Endothelial cell of umbilical vein (primary cell): Measurements from ENCODE around the gene BMAL2. TPM values are rescaled to one million over a fixed set of nuclear protein-coding genes. Genes with fewer than 3 reads are reported as not detected.

Experiments used
- BruUV-seq: library from RNA; stranded (reverse); fragments of 400-500 nt; replicated peaks from 2 replicates; lab custom pipeline; 2021; lab: Mats Ljungman, UMichigan
- CTCF ChIA-PET: fragments of 300-600, 350-600 bp; sonication (Branson Sonifier 250); formaldehyde crosslinking; loops from one replicate; lab custom pipeline; 2021; ENCODE audit warnings: antibody characterized with exemption, inconsistent platforms; lab: Charles Lee
- POLR2A ChIA-PET: fragments of 300-600, 350-600 bp; sonication (Branson Sonifier 250); formaldehyde crosslinking; loops from one replicate; lab custom pipeline; 2021; ENCODE audit warnings: antibody characterized with exemption, inconsistent platforms; lab: Charles Lee
- DNase-seq: peaks from one replicate; pipeline ENCODE4 v3.0.0-alpha.2; 2011; ENCODE audit warnings: low read depth, low spot score
- FAIRE-seq: peaks from 2 replicates; lab custom pipeline; 2011; peaks lifted over from hg19 to GRCh38; lab: Jason Lieb, UNC
- H2AFZ ChIP-seq: 2 replicates; pipeline ENCODE4 v1.6.0; 2012; ENCODE audit warnings: low read depth, low read length, control low read depth, inconsistent platforms
- H3K27ac ChIP-seq: 2 replicates; pipeline ENCODE4 v1.5.1; 2011; ENCODE audit warnings: low read depth, mild to moderate bottlenecking, control low read depth, low read length, moderate library complexity; ENCODE audit not compliant: insufficient read depth
- H3K27me3 ChIP-seq, 2 experiments: 2 replicates each; pipeline versions ENCODE4 v1.6.0 to v1.6.1; 2011; ENCODE audit warnings: low read length in 2 of 2, mixed read lengths in 1 of 2; ENCODE audit not compliant: control insufficient read depth in 2 of 2, insufficient read depth in 2 of 2
- H3K36me3 ChIP-seq, 2 experiments: 2 replicates in 1 of 2; 3 replicates in 1 of 2; pipeline ENCODE4 v1.5.1; 2011; ENCODE audit warnings: low read length in 2 of 2, mild to moderate bottlenecking in 1 of 2, moderate library complexity in 1 of 2; ENCODE audit not compliant: control insufficient read depth in 2 of 2, insufficient read depth in 2 of 2; ENCODE audit errors: extremely low read depth in 1 of 2
- H3K4me1 ChIP-seq: 3 replicates; pipeline ENCODE4 v1.5.1; 2011; ENCODE audit warnings: mild to moderate bottlenecking, low read length; ENCODE audit not compliant: control insufficient read depth, insufficient read depth; ENCODE audit errors: extremely low read depth
- H3K4me2 ChIP-seq: 2 replicates; pipeline ENCODE4 v1.6.1; 2011; ENCODE audit warnings: low read length, control low read depth, mixed read lengths; ENCODE audit not compliant: insufficient read depth
- H3K4me3 ChIP-seq, 3 experiments: fragments of 200-600 bp in 1 of 3; sonication (generic), shearing (Covaris generic) in 1 of 3; replicated peaks in 1 of 3; 2 replicates each; pipeline ENCODE4 v1.5.1; 2011 to 2016; ENCODE audit warnings: control low read depth in 3 of 3, low read length in 3 of 3, mild to moderate bottlenecking in 2 of 3, inconsistent platforms in 1 of 3, low read depth in 1 of 3, moderate library complexity in 1 of 3; ENCODE audit not compliant: insufficient read depth in 1 of 3
- H3K79me2 ChIP-seq: 2 replicates; pipeline ENCODE4 v1.6.0; 2012; ENCODE audit warnings: low read length, inconsistent platforms; ENCODE audit not compliant: control insufficient read depth, insufficient read depth
- H3K9ac ChIP-seq: replicated peaks from 2 replicates; pipeline ENCODE3; 2011; ENCODE audit warnings: low read length, control low read depth; ENCODE audit not compliant: insufficient read depth; ENCODE audit errors: extremely low read depth
- H3K9me1 ChIP-seq: replicated peaks from 3 replicates; pipeline ENCODE4 v1.6.0; 2011; ENCODE audit warnings: mild to moderate bottlenecking, low read length; ENCODE audit not compliant: control insufficient read depth, insufficient read depth; ENCODE audit errors: extremely low read depth
- H3K9me3 ChIP-seq: replicated peaks from 2 replicates; pipeline ENCODE4 v1.5.1; 2012; ENCODE audit warnings: low read length, inconsistent platforms; ENCODE audit not compliant: control insufficient read depth, insufficient read depth
- H4K20me1 ChIP-seq: replicated peaks from 2 replicates; pipeline ENCODE3; 2011; ENCODE audit warnings: mild to moderate bottlenecking, low read length; ENCODE audit not compliant: control insufficient read depth, insufficient read depth; ENCODE audit errors: extremely low read depth
- CTCF ChIP-seq, 2 donors: IDR thresholded peaks; 1 replicate in 1 of 2; 2 replicates in 1 of 2; pipeline ENCODE4 v1.5.1; 2011; ENCODE audit warnings: low read length in 2 of 2, mild to moderate bottlenecking in 2 of 2, moderate library complexity in 2 of 2, control low read depth in 1 of 2, inconsistent platforms in 1 of 2, low read depth in 1 of 2; ENCODE audit not compliant: insufficient read depth in 1 of 2; ENCODE audit errors: extremely low read depth in 1 of 2
- EZH2 ChIP-seq: IDR thresholded peaks from 2 replicates; pipeline ENCODE4 v1.6.1; 2012; ENCODE audit warnings: borderline replicate concordance, low read depth, mild to moderate bottlenecking, moderate library complexity, low read length, inconsistent platforms; ENCODE audit not compliant: severe bottlenecking
- FOS ChIP-seq: IDR thresholded peaks from 2 replicates; pipeline ENCODE4 v1.6.1; 2011; ENCODE audit warnings: mild to moderate bottlenecking, low read length, moderate library complexity, borderline replicate concordance; ENCODE audit not compliant: insufficient read depth
- GATA2 ChIP-seq: IDR thresholded peaks from 2 replicates; pipeline ENCODE4 v1.7.0; 2011; ENCODE audit warnings: low read depth, mild to moderate bottlenecking, moderate library complexity, mixed read lengths, low read length; ENCODE audit not compliant: insufficient read length, insufficient read depth
- JUN ChIP-seq: IDR thresholded peaks from 2 replicates; pipeline ENCODE4 v1.6.1; 2011; ENCODE audit warnings: borderline replicate concordance, low read depth; ENCODE audit not compliant: insufficient read length, insufficient read depth
- MAX ChIP-seq: IDR thresholded peaks from 2 replicates; pipeline ENCODE4 v1.6.1; 2011; ENCODE audit not compliant: insufficient read depth, insufficient read length
- MYC ChIP-seq: IDR thresholded peaks from one replicate; pipeline ENCODE4 v1.6.1; 2011; ENCODE audit warnings: mild to moderate bottlenecking, low read depth, low read length
- POLR2A ChIP-seq: IDR thresholded peaks from 2 replicates; pipeline ENCODE4 v1.6.1; 2012; ENCODE audit warnings: low read depth, mild to moderate bottlenecking, control low read depth, low read length
- POLR2AphosphoS5 ChIP-seq: IDR thresholded peaks from 2 replicates; pipeline ENCODE4 v1.6.1; 2012; ENCODE audit warnings: low read depth, mild to moderate bottlenecking, control low read depth, low read length, moderate library complexity; ENCODE audit not compliant: insufficient read depth
- dilution Hi-C: fragments of 300-500 bp; cut with MboI; formaldehyde crosslinking; loops from one replicate; pipeline ENCODE4 v1.15.0; 2019; ENCODE audit warnings: low sequenced_read_pairs; ENCODE audit not compliant: extremely low pct_ligation_motif_present
- intact Hi-C: fragments of 100-400 bp; cut with micrococcal nuclease; formaldehyde crosslinking; loops from one replicate; pipeline ENCODE4 v1.10.0; 2022
- polyA plus RNA-seq, 4 experiments: library from polyadenylated mRNA; depleted of rRNA in 3 of 4; stranded (reverse) in 3 of 4; unstranded in 1 of 4; fragments of >200 nt; gene quantifications; 2 replicates each; pipeline versions ENCODE4 v1.2.1 to v1.2.3, GENCODE V29; 2011 to 2012; ENCODE audit warnings: missing spikeins in 1 of 4
- total RNA-seq: library from RNA; stranded (reverse); gene quantifications from 2 replicates; pipeline ENCODE4 v1.2.3, GENCODE V29; 2021

BMAL2 gene
- total and polyA plus RNA-seq, 2 donors (not counting 3 experiments of a cell fraction or from before 2014, with no cell fraction given): 5.9 to 33.3 TPM

- Histone ChIP-seq H3K79me2 (peaks cover 30% of the 10 kb centered on the region), H2AFZ (peak overlapping the region; percentile 14), H3K9me1 (peaks cover 2% of the 10 kb centered on the region), H3K4me3 (peak overlapping the region in 1 of 3 experiments; percentile 26), H3K9me3 (no peaks in the 10 kb centered on the region), H3K36me3 (peaks cover 3 to 8% of the 10 kb centered on the region in 2 experiments), H3K4me1 (peaks cover 28% of the 10 kb centered on the region), H3K9ac (peak overlapping the region; percentile 67), H3K4me2 (peak overlapping the region; percentile 97), H3K27me3 (no peaks in the 10 kb centered on the region), H4K20me1 (no peaks in the 10 kb centered on the region), H3K27ac (peak overlapping the region; percentile 73)
- dilution Hi-C loops: no loop called here
- ChIA-PET POLR2A (no interaction called here), CTCF (interaction anchor here (0.6 to 2.2 kb wide), 9 partner anchors 9 to 317 kb away, joined by 3 to 6 read pairs (median 5); partner anchors contain the start of gene TM7SF3)
- intact Hi-C loops: loop anchor here (5.0 kb wide), 1 partner anchor 321 kb away; no protein-coding TSS in a partner anchor
- no peak for FAIRE-seq
- TF ChIP-seq POLR2A (no peak), POLR2AphosphoS5 (no peak), JUN (no peak), MAX (no peak), CTCF (IDR thresholded peaks at IDR 0.05; ENCODE audit: extremely low read depth in 1 of 2, insufficient read depth in 1 of 2, low read depth in 1 of 2, low read length in 2 of 2) (no peak), MYC (no peak), EZH2 (no peak), GATA2 (no peak), FOS (no peak)
- no TSS peak for BruUV-seq
- DNase-seq: no peak
Measured at GRCh38 chr12:27330846-27331245, 1.8 kb upstream of the BMAL2 start.
